Measurements from ENCODE around the gene SARM1. TPM values are rescaled to one million over a fixed set of nuclear protein-coding genes. Genes with fewer than 3 reads are reported as not detected.
"Not testable (repeated sequence)": the region's sequence is repeated elsewhere in the genome, so short reads cannot be mapped to it uniquely, and the experiment has no call there.

Gene SARM1
- total RNA-seq, 2 donors from 2014 or later, result 1.3 to 2.0 TPM

DNA sequence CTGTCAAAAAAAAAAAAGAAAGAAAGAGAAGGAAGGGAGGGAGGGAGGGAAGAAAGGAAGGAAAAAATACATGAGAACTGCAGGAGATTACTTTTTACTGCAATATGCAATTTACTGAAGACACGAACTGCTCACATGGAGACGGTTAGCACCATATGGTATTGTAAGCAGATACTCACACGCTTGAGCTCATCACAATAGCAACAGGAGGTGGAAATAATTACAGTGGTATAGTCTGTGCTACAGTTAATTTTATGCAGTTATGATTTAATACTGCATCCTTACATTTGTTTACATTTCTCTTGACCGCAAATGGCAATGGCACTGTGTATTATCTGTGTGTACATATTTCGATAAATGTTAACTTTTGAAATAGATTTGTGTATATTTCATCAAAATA lies 55.9 kb downstream of the SARM1 start:
- H3K36me3 Mint-ChIP-seq (ENCODE audit: low read depth), result no peaks in the 10 kb centered on the region
- 95 to 100% methylated on average over 3 of the region's 5 CpGs for WGBS, 2 experiments (ENCODE audit: insufficient coverage in 1 of 2, insufficient read length in 1 of 2)
- no peaks in the 10 kb centered on the region for H3K9me3 ChIP-seq (ENCODE audit: control insufficient read depth, low read length)
- H3K4me3 Mint-ChIP-seq, result no peak overlapping the region
- no peak overlapping the region for H3K9ac ChIP-seq (ENCODE audit: extremely low read depth, low read length, poor library complexity, severe bottlenecking)
- TF ChIP-seq CTCF (conservative IDR thresholded peaks at IDR 0.05), result no peak
- H3K4me1 ChIP-seq (ENCODE audit: control insufficient read depth, insufficient read depth, low read length), result no peaks in the 10 kb centered on the region
- no peaks in the 10 kb centered on the region for H3K36me3 ChIP-seq (ENCODE audit: control insufficient read depth, insufficient read depth, low read length)
- no peaks in the 10 kb centered on the region for H3K4me1 Mint-ChIP-seq
- H3K27ac Mint-ChIP-seq, result no peak overlapping the region
- H3K27me3 Mint-ChIP-seq (ENCODE audit: insufficient read depth), result peaks cover 16% of the 10 kb centered on the region
- H3K27me3 ChIP-seq (ENCODE audit: control insufficient read depth, insufficient read depth, low read length, poor library complexity, severe bottlenecking), result peaks cover 6% of the 10 kb centered on the region
- H3K4me3 ChIP-seq (ENCODE audit: low read length), result no peak overlapping the region
- no peak for DNase-seq
- H3K27ac ChIP-seq (ENCODE audit: low read depth, low read length), result no peak overlapping the region
- no peaks in the 10 kb centered on the region for H3K9me3 Mint-ChIP-seq

GRCh38 chr17:28427982-28428381 lies 56.5 kb downstream of the SARM1 start:
- 95 to 100% methylated on average over 1 to 4 of the region's 4 CpGs for WGBS, 2 experiments (ENCODE audit: insufficient coverage in 1 of 2, insufficient read length in 1 of 2)

DNA sequence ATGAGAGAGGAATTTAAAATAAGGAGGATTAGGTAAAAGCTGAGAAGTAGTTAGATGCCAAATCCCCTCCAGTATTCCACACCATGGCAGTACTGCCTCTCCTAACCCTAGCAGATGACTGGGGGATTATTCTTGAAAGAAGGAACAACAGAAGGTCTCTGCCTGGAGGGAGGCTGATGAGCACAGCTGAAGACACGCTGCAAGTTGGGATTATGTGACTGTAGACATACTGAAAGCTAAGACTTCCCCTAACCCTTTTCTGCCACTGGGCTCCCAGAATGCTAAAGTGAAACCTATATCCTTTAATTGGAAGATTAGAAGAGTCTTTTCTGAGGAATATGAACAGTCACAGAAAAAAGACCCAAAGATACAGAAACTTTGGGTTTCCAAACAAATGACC lies 62.2 kb downstream of the SARM1 start:
- no peak overlapping the region for H3K27ac ChIP-seq (ENCODE audit: low read depth, low read length)
- Mint-ChIP-seq H3K9me3 (no peaks in the 10 kb centered on the region), H3K36me3 (ENCODE audit: low read depth) (no peaks in the 10 kb centered on the region), H3K4me3 (no peak overlapping the region), H3K27me3 (ENCODE audit: insufficient read depth) (peaks cover 31% of the 10 kb centered on the region), H3K4me1 (no peaks in the 10 kb centered on the region), H3K27ac (no peak overlapping the region)
- no peak overlapping the region for H3K4me3 ChIP-seq (ENCODE audit: low read length)
- no peak for TF ChIP-seq CTCF (conservative IDR thresholded peaks at IDR 0.05)
- H3K27me3 ChIP-seq (ENCODE audit: control insufficient read depth, insufficient read depth, low read length, poor library complexity, severe bottlenecking), result peaks cover 6% of the 10 kb centered on the region
- WGBS, 2 experiments (ENCODE audit: insufficient coverage in 1 of 2, insufficient read length in 1 of 2), result 63 to 73% methylated on average over 1 of the region's 1 CpG
- DNase-seq, result no peak
- no peaks in the 10 kb centered on the region for H3K9me3 ChIP-seq (ENCODE audit: control insufficient read depth, low read length)
- no peak overlapping the region for H3K9ac ChIP-seq (ENCODE audit: extremely low read depth, low read length, poor library complexity, severe bottlenecking)
- no peaks in the 10 kb centered on the region for H3K36me3 ChIP-seq (ENCODE audit: control insufficient read depth, insufficient read depth, low read length)
- no peaks in the 10 kb centered on the region for H3K4me1 ChIP-seq (ENCODE audit: control insufficient read depth, insufficient read depth, low read length)

More at GRCh38 chr17:28427982-28428381, 56.5 kb downstream of the SARM1 start:
- H3K4me1 ChIP-seq (ENCODE audit: control insufficient read depth, insufficient read depth, low read length); H3K27ac ChIP-seq (ENCODE audit: low read depth, low read length); H3K27me3 ChIP-seq (ENCODE audit: control insufficient read depth, insufficient read depth, low read length, poor library complexity, severe bottlenecking); H3K4me1 Mint-ChIP-seq; DNase-seq; H3K4me3 ChIP-seq (ENCODE audit: low read length); H3K36me3 ChIP-seq (ENCODE audit: control insufficient read depth, insufficient read depth, low read length); H3K9me3 ChIP-seq (ENCODE audit: control insufficient read depth, low read length); H3K27ac Mint-ChIP-seq; H3K9me3 Mint-ChIP-seq; H3K9ac ChIP-seq (ENCODE audit: extremely low read depth, low read length, poor library complexity, severe bottlenecking); H3K4me3 Mint-ChIP-seq; H3K36me3 Mint-ChIP-seq (ENCODE audit: low read depth): not testable (repeated sequence)
- peaks cover 20% of the 10 kb centered on the region for H3K27me3 Mint-ChIP-seq (ENCODE audit: insufficient read depth)

DNA sequence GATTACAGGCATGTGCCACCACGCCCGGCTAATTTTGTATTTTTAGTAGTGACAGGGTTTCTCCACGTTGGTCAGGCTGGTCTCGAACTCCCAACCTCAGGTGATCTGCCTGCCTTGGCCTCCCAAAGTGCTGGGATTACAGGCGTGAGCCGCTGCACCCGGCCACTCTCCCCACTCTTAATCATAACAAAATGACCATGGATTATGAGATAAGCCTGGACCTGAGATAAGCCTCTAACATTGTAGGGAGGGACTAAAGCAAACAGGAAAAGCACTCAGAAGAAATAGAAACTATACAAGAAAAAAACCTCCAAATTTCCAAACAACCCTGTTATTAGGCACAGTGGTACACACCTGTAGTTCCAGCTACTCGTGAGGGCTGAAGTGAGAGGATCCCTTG lies 62.8 kb downstream of the SARM1 start:
- 97 to 100% methylated on average over 1 to 8 of the region's 8 CpGs for WGBS, 2 experiments (ENCODE audit: insufficient coverage in 1 of 2, insufficient read length in 1 of 2)
- DNase-seq, H3K27ac Mint-ChIP-seq: not testable (repeated sequence)

More for the DNA sequence above, 62.8 kb downstream of the SARM1 start:
- H3K9me3 ChIP-seq (ENCODE audit: control insufficient read depth, low read length); H3K4me1 ChIP-seq (ENCODE audit: control insufficient read depth, insufficient read depth, low read length); H3K36me3 ChIP-seq (ENCODE audit: control insufficient read depth, insufficient read depth, low read length); H3K9me3 Mint-ChIP-seq; H3K4me3 ChIP-seq (ENCODE audit: low read length); H3K9ac ChIP-seq (ENCODE audit: extremely low read depth, low read length, poor library complexity, severe bottlenecking); H3K4me1 Mint-ChIP-seq; H3K4me3 Mint-ChIP-seq; H3K27ac ChIP-seq (ENCODE audit: low read depth, low read length); H3K27me3 ChIP-seq (ENCODE audit: control insufficient read depth, insufficient read depth, low read length, poor library complexity, severe bottlenecking); H3K36me3 Mint-ChIP-seq (ENCODE audit: low read depth): not testable (repeated sequence)
- peaks cover 33% of the 10 kb centered on the region for H3K27me3 Mint-ChIP-seq (ENCODE audit: insufficient read depth)
